HEK293T (cell line): Measurements from ENCODE around the gene VWCE.
A peak's percentile ranks its signal among the peaks of the same experiment; 100 is the strongest.
"Not testable (repeated sequence)": the region's sequence is repeated elsewhere in the genome, so short reads cannot be mapped to it uniquely, and the experiment has no call there.

ENCODE experiments used
- CTCF ChIA-PET: fragments of 350-600 bp; formaldehyde crosslinking; extraction: SDS; loops from one replicate; lab custom pipeline; 2021; ENCODE audit warnings: antibody characterized with exemption, inconsistent platforms; lab: Yijun Ruan, JAX
- POLR2A ChIA-PET: fragments of 350-600 bp; formaldehyde crosslinking; extraction: SDS; loops from one replicate; lab custom pipeline; 2020; ENCODE audit warnings: antibody characterized with exemption, inconsistent platforms; lab: Yijun Ruan, JAX
- DNase-seq: peaks from one replicate; pipeline ENCODE4 v3.0.0; 2012; ENCODE audit warnings: mixed read lengths; ENCODE audit errors: extremely low spot score
- ARNT ChIP-seq: fragments of 450-650 bp; IDR thresholded peaks from 2 replicates; pipeline ENCODE4 v1.6.1; 2017; ENCODE audit warnings: mild to moderate bottlenecking
- BHLHE40 ChIP-seq: fragments of 450-650 bp; IDR thresholded peaks from 2 replicates; pipeline ENCODE4 v1.6.1; 2016; ENCODE audit warnings: mild to moderate bottlenecking, moderate library complexity, borderline replicate concordance
- CTBP1 ChIP-seq: fragments of 450-650 bp; IDR thresholded peaks from 2 replicates; pipeline ENCODE4 v1.6.1; 2016; ENCODE audit warnings: borderline replicate concordance
- ELF4 ChIP-seq: fragments of 450-650 bp; IDR thresholded peaks from 2 replicates; pipeline ENCODE4 v1.6.1; 2017; ENCODE audit warnings: antibody characterized with exemption
- FOXA1 ChIP-seq: fragments of 450-650 bp; IDR thresholded peaks from 2 replicates; pipeline ENCODE4 v1.6.1; 2016; ENCODE audit warnings: mild to moderate bottlenecking
- FOXK2 ChIP-seq: fragments of 450-650 bp; IDR thresholded peaks from 2 replicates; pipeline ENCODE4 v1.6.1; 2016; ENCODE audit warnings: mild to moderate bottlenecking
- FOXM1 ChIP-seq: fragments of 450-650 bp; IDR thresholded peaks from 2 replicates; pipeline ENCODE4 v1.6.1; 2017; ENCODE audit warnings: mild to moderate bottlenecking, borderline replicate concordance
- HDGF ChIP-seq: fragments of 450-650 bp; IDR thresholded peaks from 2 replicates; pipeline ENCODE4 v1.6.1; 2017; ENCODE audit warnings: antibody characterized with exemption, borderline replicate concordance
- L3MBTL2 ChIP-seq: fragments of 450-650 bp; conservative IDR thresholded peaks from 2 replicates; pipeline ENCODE4 v1.6.1; 2016; ENCODE audit warnings: mild to moderate bottlenecking
- LEF1 ChIP-seq: fragments of 450-650 bp; IDR thresholded peaks from 2 replicates; pipeline ENCODE4 v1.6.1; 2017; ENCODE audit warnings: mild to moderate bottlenecking, borderline replicate concordance
- NFRKB ChIP-seq: fragments of 450-650 bp; IDR thresholded peaks from 2 replicates; pipeline ENCODE4 v1.6.1; 2016; ENCODE audit warnings: mild to moderate bottlenecking, moderate library complexity
- SP1 ChIP-seq: fragments of 450-650 bp; IDR thresholded peaks from 2 replicates; pipeline ENCODE4 v1.6.1; 2017
- SUZ12 ChIP-seq: fragments of 450-650 bp; IDR thresholded peaks from 2 replicates; pipeline ENCODE4 v1.6.1; 2016; ENCODE audit warnings: mild to moderate bottlenecking
- TARDBP ChIP-seq: fragments of 450-650 bp; IDR thresholded peaks from 2 replicates; pipeline ENCODE4 v1.6.1; 2016
- ZNF384 ChIP-seq: fragments of 450-650 bp; IDR thresholded peaks from 2 replicates; pipeline ENCODE4 v1.6.1; 2016
- TF ChIP-seq, protein P1 (sequence below): fragments of 450-650 bp; IDR thresholded peaks from 2 replicates; pipeline ENCODE4 v1.6.1; 2016

VWCE gene

GRCh38 chr11:61256710-61257482, 38.2 kb downstream of the VWCE start:
- DNase-seq, result no peak
- CTCF ChIA-PET, result no interaction called here
- POLR2A ChIA-PET, result no interaction called here
- no peak for TF ChIP-seq L3MBTL2
- TF ChIP-seq, protein P1, sequence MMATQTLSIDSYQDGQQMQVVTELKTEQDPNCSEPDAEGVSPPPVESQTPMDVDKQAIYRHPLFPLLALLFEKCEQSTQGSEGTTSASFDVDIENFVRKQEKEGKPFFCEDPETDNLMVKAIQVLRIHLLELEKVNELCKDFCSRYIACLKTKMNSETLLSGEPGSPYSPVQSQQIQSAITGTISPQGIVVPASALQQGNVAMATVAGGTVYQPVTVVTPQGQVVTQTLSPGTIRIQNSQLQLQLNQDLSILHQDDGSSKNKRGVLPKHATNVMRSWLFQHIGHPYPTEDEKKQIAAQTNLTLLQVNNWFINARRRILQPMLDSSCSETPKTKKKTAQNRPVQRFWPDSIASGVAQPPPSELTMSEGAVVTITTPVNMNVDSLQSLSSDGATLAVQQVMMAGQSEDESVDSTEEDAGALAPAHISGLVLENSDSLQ, result no peak

GRCh38 chr11:61254403-61255025, 40.6 kb downstream of the VWCE start:
- TF ChIP-seq CTBP1 (no peak), ARNT (no peak), FOXK2 (no peak), TARDBP (no peak), FOXA1 (no peak), ZNF384 (no peak), SUZ12 (no peak), BHLHE40 (no peak), FOXM1 (no peak), NFRKB (no peak), HDGF (no peak), LEF1 (no peak), SP1 (no peak), ELF4 (no peak)
- TF ChIP-seq, protein P1, result no peak
- DNase-seq, result peak; percentile 88
- ChIA-PET POLR2A (no interaction called here), CTCF (interaction anchor here (0.6 to 1.1 kb wide), 3 partner anchors 10 to 280 kb away, joined by 3 read pairs; no protein-coding TSS in a partner anchor)

GRCh38 chr11:61252332-61252731, 42.8 kb downstream of the VWCE start:
- POLR2A ChIA-PET, DNase-seq: not testable (repeated sequence)
- CTCF ChIA-PET, result interaction anchor here (0.6 to 0.9 kb wide), 2 partner anchors 10 to 18 kb away, joined by 4 to 5 read pairs; no protein-coding TSS in a partner anchor

DNA sequence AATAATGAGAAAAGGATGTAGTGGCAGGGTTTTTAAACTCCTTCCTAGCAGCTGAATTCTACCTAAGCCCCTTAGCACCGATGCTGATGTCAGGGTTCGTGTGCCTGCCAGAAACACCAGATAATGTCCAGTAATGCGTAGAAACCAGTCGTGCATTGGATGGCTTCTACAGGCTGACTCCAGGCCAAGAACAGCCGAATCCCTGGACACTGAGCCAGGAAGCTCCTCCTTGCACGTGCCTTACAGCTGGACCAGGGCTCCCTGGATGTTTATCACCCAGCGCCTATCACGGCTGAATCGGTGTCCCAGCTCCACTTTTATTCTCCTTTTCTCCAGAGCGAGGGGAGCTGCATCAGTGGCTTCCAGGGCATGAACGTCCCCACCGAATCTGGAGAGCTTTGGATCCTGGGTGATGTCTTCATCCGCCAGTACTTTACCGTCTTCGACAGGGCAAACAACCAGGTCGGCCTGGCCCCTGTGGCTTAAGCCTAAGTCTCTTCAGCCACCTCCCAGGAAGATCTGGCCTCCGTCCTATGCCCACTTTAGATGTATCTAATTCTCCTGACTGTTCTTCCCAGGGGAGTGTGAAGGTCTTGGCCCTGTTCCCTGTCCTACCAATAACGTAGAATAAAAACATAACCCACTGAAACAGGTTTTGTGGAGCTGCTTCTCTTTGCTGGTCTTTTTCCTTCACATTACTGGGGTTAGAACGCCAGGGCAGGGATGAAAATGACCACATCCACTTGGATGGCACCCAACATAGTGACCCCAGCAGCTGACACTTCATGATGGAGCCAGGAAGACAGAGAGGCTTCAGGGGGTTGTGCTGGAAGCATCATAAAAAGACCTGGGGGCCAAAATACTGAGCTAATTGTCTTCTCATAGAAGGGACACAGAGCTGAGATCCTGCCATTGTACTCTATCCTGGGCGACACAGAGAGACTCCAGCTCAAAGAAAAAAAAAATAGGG, 44.0 kb downstream of the VWCE start:
- CTCF ChIA-PET, result interaction anchor here (0.9 kb wide), 1 partner anchor 20 kb away, joined by 4 read pairs; no protein-coding TSS in a partner anchor
- POLR2A ChIA-PET, DNase-seq: not testable (repeated sequence)

DNA sequence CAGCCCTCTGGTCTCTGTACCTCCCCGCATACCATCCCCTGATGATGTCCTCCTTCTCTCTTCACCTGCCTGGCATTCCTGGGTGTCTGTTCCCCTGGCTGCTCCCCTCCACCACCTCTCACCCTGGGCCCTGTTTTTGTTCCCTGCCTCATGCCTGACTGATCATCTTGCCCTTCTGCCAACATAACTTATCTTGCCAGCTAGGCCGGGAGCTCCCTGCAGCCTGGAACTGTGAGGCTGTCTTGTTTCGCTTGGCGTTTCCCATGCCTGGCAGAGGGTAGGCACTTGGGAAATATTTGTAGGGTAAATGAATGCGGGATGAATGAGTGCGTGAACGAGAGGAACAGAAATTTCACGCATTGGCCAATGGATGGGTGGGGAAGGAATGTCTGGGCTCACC, 45.9 kb downstream of the VWCE start:
- CTCF ChIA-PET, DNase-seq, POLR2A ChIA-PET: not testable (repeated sequence)

DNA sequence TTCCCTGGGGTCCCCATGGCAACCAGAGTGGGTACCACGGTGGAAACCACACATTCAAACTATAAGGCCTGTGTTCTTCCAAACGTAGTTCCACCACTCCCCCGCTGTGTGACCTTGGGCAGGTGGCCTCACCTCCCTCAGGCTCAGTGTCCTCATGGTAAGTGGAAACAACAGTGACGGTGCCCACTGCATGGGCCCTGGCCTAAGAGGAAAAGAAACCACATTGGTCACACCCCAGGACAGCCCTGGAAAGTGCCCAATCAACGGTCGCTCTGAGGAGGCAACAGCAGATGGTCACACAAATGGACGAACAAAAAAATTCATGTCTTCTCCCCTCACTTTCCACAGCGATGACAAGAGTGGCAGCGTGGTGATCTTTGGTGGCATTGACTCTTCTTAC, 47.0 kb downstream of the VWCE start:
- DNase-seq, CTCF ChIA-PET, POLR2A ChIA-PET: not testable (repeated sequence)

DNA sequence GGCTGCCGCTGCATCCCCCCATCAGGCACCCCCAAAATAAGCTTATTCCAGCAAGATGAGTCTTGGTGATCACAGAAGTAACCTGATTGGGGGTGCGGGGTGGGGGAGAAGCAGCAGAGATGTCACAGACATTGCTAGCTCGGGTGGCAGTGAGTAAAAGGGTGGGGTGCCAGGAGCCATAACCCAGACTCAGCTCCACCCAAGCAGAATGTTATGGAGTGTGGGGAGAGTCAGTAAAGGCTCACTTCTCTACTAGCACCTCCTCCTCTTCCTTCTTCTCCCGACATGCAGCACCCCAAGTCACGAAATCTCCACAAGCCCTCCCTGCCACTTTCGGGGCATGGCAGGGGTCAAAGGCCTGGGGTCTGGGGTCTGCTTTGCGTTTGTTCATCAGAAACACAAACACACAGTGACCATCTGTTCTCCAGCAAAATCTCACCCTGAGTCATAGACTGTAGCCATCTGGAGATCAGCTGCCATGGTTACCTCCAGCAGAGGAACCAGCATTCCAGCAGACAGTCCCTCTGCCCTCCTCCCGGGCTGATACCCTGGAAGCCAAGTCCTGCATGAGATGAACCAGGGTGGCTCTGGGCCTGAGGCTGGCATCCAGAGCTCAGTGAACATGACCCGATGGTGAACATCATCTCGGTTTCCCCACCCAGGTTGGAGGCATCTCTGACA, 49.7 kb downstream of the VWCE start:
- CTCF ChIA-PET, result not testable (repeated sequence)

GRCh38 chr11:61241526-61241925, 53.6 kb downstream of the VWCE start:
- POLR2A ChIA-PET, CTCF ChIA-PET: not testable (repeated sequence)

More for the DNA sequence above, 49.7 kb downstream of the VWCE start:
- DNase-seq, POLR2A ChIA-PET: not testable (repeated sequence)

GRCh38 chr11:61240875-61241274, 54.2 kb downstream of the VWCE start, which contains the start of gene PGA5:
Gene PGA5 (plus strand): TSS chr11:61241175. CDS start chr11:61241227, 52 bp downstream.
- CTCF ChIA-PET, POLR2A ChIA-PET, DNase-seq: not testable (repeated sequence)

More at GRCh38 chr11:61241526-61241925, 53.6 kb downstream of the VWCE start:
- DNase-seq, result not testable (repeated sequence)

- POLR2A ChIA-PET, CTCF ChIA-PET: not testable (repeated sequence)
These were observed 54.8 kb downstream of the VWCE start for GRCh38 chr11:61240288-61240687.

GRCh38 chr11:61237130-61237529, 58.0 kb downstream of the VWCE start:
- POLR2A ChIA-PET, CTCF ChIA-PET, DNase-seq: not testable (repeated sequence)

More at GRCh38 chr11:61240288-61240687, 54.8 kb downstream of the VWCE start:
- DNase-seq, result not testable (repeated sequence)

DNA sequence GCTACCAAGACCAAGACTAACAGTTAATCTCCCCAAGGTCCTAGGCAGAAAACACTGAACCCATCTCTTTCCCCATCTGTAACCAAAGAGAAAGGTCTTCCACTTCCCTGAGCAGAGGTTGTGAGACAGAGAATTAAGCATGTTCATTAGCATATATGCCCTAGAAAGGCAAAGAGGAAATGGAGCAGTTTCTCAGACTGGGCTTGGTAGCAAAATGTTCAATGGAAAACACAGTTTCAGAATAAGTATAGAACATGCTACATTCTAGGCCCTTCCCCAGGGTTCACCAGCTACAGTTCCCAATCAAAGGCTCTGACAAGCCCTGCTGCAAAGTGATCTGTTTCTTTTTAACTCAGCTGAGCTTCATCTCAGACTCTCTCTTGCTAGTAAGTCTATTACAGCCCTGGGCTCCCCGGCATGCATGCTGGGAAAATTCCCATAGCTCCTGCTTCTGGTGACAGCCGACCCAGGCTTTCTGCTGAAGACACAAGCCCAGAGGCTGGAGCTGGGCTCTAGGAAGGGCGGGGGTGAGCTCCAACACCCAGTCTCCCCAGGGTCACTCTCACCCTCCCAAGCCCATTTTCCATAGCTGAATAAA, 62.5 kb downstream of the VWCE start:
- DNase-seq, CTCF ChIA-PET, POLR2A ChIA-PET: not testable (repeated sequence)
